PC-9 (cell line): ENCODE data around the gene NBEAL2. TPM values are rescaled to one million over a fixed set of nuclear protein-coding genes. Genes with fewer than 3 reads are reported as not detected.
A peak's percentile ranks its signal among the peaks of the same experiment; 100 is the strongest.

ENCODE experiments used
- BruUV-seq: library from RNA; stranded (reverse); fragments of 400-500 nt; replicated peaks from 2 replicates; lab custom pipeline; 2021; lab: Mats Ljungman, UMichigan
- CTCF ChIA-PET: fragments of 300-600 bp; sonication (Branson Sonifier 250); formaldehyde crosslinking; loops from one replicate; lab custom pipeline; 2022; ENCODE audit warnings: antibody characterized with exemption; lab: Charles Lee
- POLR2A ChIA-PET: fragments of 300-600 bp; sonication (Branson Sonifier 250); formaldehyde crosslinking; loops from one replicate; lab custom pipeline; 2022; ENCODE audit warnings: antibody characterized with exemption; ENCODE audit not compliant: unreplicated experiment; lab: Charles Lee
- DNase-seq, 2 experiments: peaks; one replicate each; pipeline versions ENCODE4 v3.0.0 to v3.0.0-alpha.2; 2015 to 2022; ENCODE audit warnings: mixed read lengths in 1 of 2
- H2AFZ ChIP-seq: fragments of 200-600 bp; sonication (generic); 2 replicates; pipeline ENCODE4 v1.8.1; 2017; ENCODE audit warnings: antibody characterized with exemption
- H3F3A ChIP-seq: fragments of 200-600 bp; sonication (generic); 2 replicates; pipeline ENCODE4 v1.8.1; 2017; ENCODE audit warnings: antibody characterized with exemption, mild to moderate bottlenecking, low read depth; ENCODE audit not compliant: insufficient read depth
- H3K27ac ChIP-seq: fragments of 200-600 bp; sonication (generic); 2 replicates; pipeline ENCODE4 v1.6.1; 2016; ENCODE audit warnings: mixed run types
- H3K27me3 ChIP-seq: fragments of 200-600 bp; sonication (generic); 2 replicates; pipeline ENCODE4 v1.6.1; 2016; ENCODE audit warnings: low read depth, mixed run types; ENCODE audit not compliant: insufficient read depth
- H3K36me3 ChIP-seq: fragments of 200-600 bp; sonication (generic); 2 replicates; pipeline ENCODE4 v1.6.1; 2016; ENCODE audit warnings: low read depth, mixed run types
- H3K4me1 ChIP-seq: fragments of 200-600 bp; sonication (generic); replicated peaks from 2 replicates; pipeline ENCODE4 v1.6.1; 2016; ENCODE audit warnings: mixed run types; ENCODE audit not compliant: insufficient read depth
- H3K4me2 ChIP-seq: fragments of 200-600 bp; sonication (generic); 2 replicates; pipeline ENCODE4 v1.6.1; 2017; ENCODE audit warnings: mixed run types
- H3K4me3 ChIP-seq: fragments of 200-600 bp; sonication (generic); 2 replicates; pipeline ENCODE4 v1.6.1; 2016; ENCODE audit warnings: mixed run types
- H3K79me2 ChIP-seq: fragments of 200-600 bp; sonication (generic); 2 replicates; pipeline ENCODE4 v1.6.1; 2017; ENCODE audit warnings: low read depth, mixed run types
- H3K9me2 ChIP-seq: fragments of 200-600 bp; sonication (generic); 2 replicates; pipeline ENCODE4 v1.8.1; 2017; ENCODE audit warnings: mild to moderate bottlenecking; ENCODE audit not compliant: insufficient read depth
- H3K9me3 ChIP-seq: fragments of 200-600 bp; sonication (generic); 2 replicates; pipeline ENCODE4 v1.8.1; 2016; ENCODE audit warnings: low read depth; ENCODE audit not compliant: insufficient read depth
- H4K20me1 ChIP-seq: fragments of 200-600 bp; sonication (generic); 2 replicates; pipeline ENCODE4 v1.8.1; 2017; ENCODE audit not compliant: insufficient read depth
- EZH2 ChIP-seq: fragments of 200-600 bp; sonication (generic); IDR thresholded peaks from 2 replicates; pipeline ENCODE4 v1.8.0; 2017; ENCODE audit warnings: antibody characterized with exemption, low read depth
- intact Hi-C: fragments of 100-400 bp; cut with micrococcal nuclease; formaldehyde crosslinking; loops from one replicate; pipeline ENCODE4 v1.10.0; 2022; ENCODE audit not compliant: unreplicated experiment
- total RNA-seq: library from RNA; stranded (reverse); gene quantifications from 2 replicates; pipeline ENCODE4 v1.2.3, GENCODE V29; 2021
- TF ChIP-seq, protein P1 (sequence below): fragments of 200-600 bp; sonication (generic); conservative IDR thresholded peaks from 2 replicates; pipeline ENCODE4 v1.6.1; 2017; ENCODE audit warnings: mixed run types, antibody characterized with exemption, mild to moderate bottlenecking, moderate library complexity

NBEAL2 gene
- total RNA-seq, 1 experiment from 2014 or later, result 81.0 TPM

GRCh38 chr3:46946856-46947545, 32.5 kb upstream of the NBEAL2 start:
- peak overlapping the region; percentile 62 for H3K4me2 ChIP-seq

GRCh38 chr3:46947546-46947901, 31.9 kb upstream of the NBEAL2 start:
- peaks cover 54% of the 10 kb centered on the region for H4K20me1 ChIP-seq
- H2AFZ ChIP-seq, result no peak overlapping the region
- intact Hi-C loops, result loop anchor here (1.0 to 10.0 kb wide), 2 partner anchors 13 to 567 kb away; partner anchors contain the start of gene ELP6
- H3K9me3 ChIP-seq, result no peaks in the 10 kb centered on the region
- peaks cover 87% of the 10 kb centered on the region for H3K79me2 ChIP-seq
- TSS peak; percentile 3 for BruUV-seq
- H3F3A ChIP-seq, result peaks cover 55% of the 10 kb centered on the region
- ChIA-PET POLR2A (interaction anchor here (0.5 to 1.5 kb wide), 6 partner anchors 12 to 255 kb away, joined by 3 to 9 read pairs (median 6); partner anchors contain the start of gene NBEAL2), CTCF (interaction anchor here (1.2 to 2.0 kb wide), 2 partner anchors 12 to 29 kb away, joined by 8 to 12 read pairs; no protein-coding TSS in a partner anchor)
- peak overlapping the region; percentile 87 for H3K27ac ChIP-seq
- no peaks in the 10 kb centered on the region for H3K9me2 ChIP-seq
- H3K27me3 ChIP-seq, result no peaks in the 10 kb centered on the region
- peak overlapping the region; percentile 62 for H3K4me2 ChIP-seq
- TF ChIP-seq, protein P1, sequence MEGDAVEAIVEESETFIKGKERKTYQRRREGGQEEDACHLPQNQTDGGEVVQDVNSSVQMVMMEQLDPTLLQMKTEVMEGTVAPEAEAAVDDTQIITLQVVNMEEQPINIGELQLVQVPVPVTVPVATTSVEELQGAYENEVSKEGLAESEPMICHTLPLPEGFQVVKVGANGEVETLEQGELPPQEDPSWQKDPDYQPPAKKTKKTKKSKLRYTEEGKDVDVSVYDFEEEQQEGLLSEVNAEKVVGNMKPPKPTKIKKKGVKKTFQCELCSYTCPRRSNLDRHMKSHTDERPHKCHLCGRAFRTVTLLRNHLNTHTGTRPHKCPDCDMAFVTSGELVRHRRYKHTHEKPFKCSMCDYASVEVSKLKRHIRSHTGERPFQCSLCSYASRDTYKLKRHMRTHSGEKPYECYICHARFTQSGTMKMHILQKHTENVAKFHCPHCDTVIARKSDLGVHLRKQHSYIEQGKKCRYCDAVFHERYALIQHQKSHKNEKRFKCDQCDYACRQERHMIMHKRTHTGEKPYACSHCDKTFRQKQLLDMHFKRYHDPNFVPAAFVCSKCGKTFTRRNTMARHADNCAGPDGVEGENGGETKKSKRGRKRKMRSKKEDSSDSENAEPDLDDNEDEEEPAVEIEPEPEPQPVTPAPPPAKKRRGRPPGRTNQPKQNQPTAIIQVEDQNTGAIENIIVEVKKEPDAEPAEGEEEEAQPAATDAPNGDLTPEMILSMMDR, result no peak
- TF ChIP-seq EZH2, result no peak
- H3K4me1 ChIP-seq, result peaks cover 77% of the 10 kb centered on the region
- H3K4me3 ChIP-seq, result no peak overlapping the region; the same call in 1 of the 2 replicates
- DNase-seq, result no peak
- H3K36me3 ChIP-seq, result no peaks in the 10 kb centered on the region

More at GRCh38 chr3:46946856-46947545, 32.5 kb upstream of the NBEAL2 start:
- H3K9me3 ChIP-seq, result no peaks in the 10 kb centered on the region
- H3K27me3 ChIP-seq, result no peaks in the 10 kb centered on the region
- peaks cover 49% of the 10 kb centered on the region for H4K20me1 ChIP-seq
- TF ChIP-seq EZH2, result no peak
- peak overlapping the region; percentile 87 for H3K27ac ChIP-seq
- DNase-seq, result peak; percentile 62 to 63
- no peak overlapping the region for H3K4me3 ChIP-seq
- CTCF ChIA-PET, result interaction anchor here (1.2 to 2.0 kb wide), 2 partner anchors 11 to 30 kb away, joined by 8 to 12 read pairs; no protein-coding TSS in a partner anchor
- no TSS peak for BruUV-seq
- no peaks in the 10 kb centered on the region for H3K36me3 ChIP-seq
- no peaks in the 10 kb centered on the region for H3K9me2 ChIP-seq
- intact Hi-C loops, result loop anchor here (1.0 to 10.0 kb wide), 2 partner anchors 13 to 568 kb away; partner anchors contain the start of gene ELP6
- H3K79me2 ChIP-seq, result peaks cover 87% of the 10 kb centered on the region
- no peak overlapping the region for H2AFZ ChIP-seq
- H3F3A ChIP-seq, result peaks cover 50% of the 10 kb centered on the region
- H3K4me1 ChIP-seq, result peaks cover 77% of the 10 kb centered on the region
- POLR2A ChIA-PET, result interaction anchor here (0.5 to 1.5 kb wide), 5 partner anchors 11 to 1229 kb away, joined by 4 to 9 read pairs (median 7); partner anchors contain the start of gene NBEAL2

GRCh38 chr3:46947981-46948791, 31.3 kb upstream of the NBEAL2 start:
- CTCF ChIA-PET, result interaction anchor here (1.2 to 2.0 kb wide), 2 partner anchors 12 to 29 kb away, joined by 8 to 12 read pairs; no protein-coding TSS in a partner anchor
- no peak overlapping the region; the same call in 1 of the 2 replicates for H3K4me3 ChIP-seq
- no TSS peak for BruUV-seq
- H3F3A ChIP-seq, result peaks cover 55% of the 10 kb centered on the region
- no peak for TF ChIP-seq EZH2
- TF ChIP-seq, protein P1, result no peak
- intact Hi-C loops, result loop anchor here (1.0 to 10.0 kb wide), 5 partner anchors 12 to 567 kb away; partner anchors contain the start of genes ELP6 and NBEAL2
- POLR2A ChIA-PET, result interaction anchor here (0.5 to 1.5 kb wide), 6 partner anchors 13 to 256 kb away, joined by 3 to 9 read pairs (median 6); partner anchors contain the start of gene NBEAL2
- peak overlapping the region; percentile 62 for H3K4me2 ChIP-seq
- H3K9me3 ChIP-seq, result no peaks in the 10 kb centered on the region
- DNase-seq, result peak; percentile 89 to 95
- no peaks in the 10 kb centered on the region for H3K27me3 ChIP-seq
- H4K20me1 ChIP-seq, result peaks cover 60% of the 10 kb centered on the region
- peak overlapping the region; percentile 87 for H3K27ac ChIP-seq
- no peaks in the 10 kb centered on the region for H3K36me3 ChIP-seq
- H3K4me1 ChIP-seq, result peaks cover 71% of the 10 kb centered on the region
- no peak overlapping the region for H2AFZ ChIP-seq
- peaks cover 87% of the 10 kb centered on the region for H3K79me2 ChIP-seq
- H3K9me2 ChIP-seq, result no peaks in the 10 kb centered on the region
